Measurements from ENCODE around the gene NPY1R. TPM values are rescaled to one million over a fixed set of nuclear protein-coding genes. Genes with fewer than 3 reads are reported as not detected.

Gene NPY1R
- total RNA-seq, result 0.62 TPM
- long read RNA-seq, result 0 reads

GRCh38 chr4:163332526-163333406 is at the start of gene NPY1R:
NPY1R (minus strand) TSS chr4:163332596; CDS start chr4:163326554, 6,042 bp downstream.
- DNase-seq (peak; percentile 65), ATAC-seq (ENCODE audit: poor library complexity) (peak; percentile 98)
- intact Hi-C loops (cut with DNase I), result loop anchor here (10.0 kb wide), 1 partner anchor 838 kb away; no protein-coding TSS in a partner anchor

GRCh38 chr4:163380703-163381102 is 48.3 kb upstream of the NPY1R start:
- no peak for ATAC-seq (ENCODE audit: poor library complexity)
- intact Hi-C loops (cut with DNase I), result no loop called here
- no peak for DNase-seq

GRCh38 chr4:163378661-163379060 is 46.3 kb upstream of the NPY1R start:
- ATAC-seq (ENCODE audit: poor library complexity) (no peak), DNase-seq (no peak)
- intact Hi-C loops (cut with DNase I), result no loop called here

GRCh38 chr4:163372029-163372428 is 39.6 kb upstream of the NPY1R start:
- intact Hi-C loops (cut with DNase I), result no loop called here
- no peak for DNase-seq
- no peak for ATAC-seq (ENCODE audit: poor library complexity)

- no peak for ATAC-seq (ENCODE audit: poor library complexity)
- DNase-seq, result no peak
- intact Hi-C loops (cut with DNase I), result no loop called here
These were observed 35.3 kb upstream of the NPY1R start for GRCh38 chr4:163367651-163368050.

GRCh38 chr4:163356104-163356503 is 23.7 kb upstream of the NPY1R start:
- no peak for ATAC-seq (ENCODE audit: poor library complexity)
- no peak for DNase-seq
- intact Hi-C loops (cut with DNase I), result no loop called here

- no peak for ATAC-seq (ENCODE audit: poor library complexity)
- DNase-seq, result no peak
- intact Hi-C loops (cut with DNase I), result no loop called here
These were observed 20.7 kb upstream of the NPY1R start for GRCh38 chr4:163353054-163353453.

GRCh38 chr4:163350672-163351071 is 18.3 kb upstream of the NPY1R start:
- no peak for ATAC-seq (ENCODE audit: poor library complexity)
- intact Hi-C loops (cut with DNase I), result no loop called here
- DNase-seq, result no peak

GRCh38 chr4:163344147-163345125 is 12.0 kb upstream of the NPY1R start:
- DNase-seq (peak; percentile 40), ATAC-seq (ENCODE audit: poor library complexity) (peak; percentile 55)
- intact Hi-C loops (cut with DNase I), result no loop called here

GRCh38 chr4:163343604-163344146 is 11.3 kb upstream of the NPY1R start, which contains the start of gene NPY5R:
NPY5R (plus strand) TSS chr4:163343892; CDS start chr4:163350274, 6,382 bp downstream.
- peak; percentile 46 for ATAC-seq (ENCODE audit: poor library complexity)
- DNase-seq, result peak; percentile 30
- intact Hi-C loops (cut with DNase I), result no loop called here

- DNase-seq (no peak), ATAC-seq (ENCODE audit: poor library complexity) (no peak)
- intact Hi-C loops (cut with DNase I), result loop anchor here (10.0 kb wide), 1 partner anchor 841 kb away; no protein-coding TSS in a partner anchor
These were observed 3.0 kb upstream of the NPY1R start for GRCh38 chr4:163335384-163335783.

- DNase-seq (peak; percentile 43), ATAC-seq (ENCODE audit: poor library complexity) (peak; percentile 76)
- intact Hi-C loops (cut with DNase I), result loop anchor here (10.0 kb wide), 1 partner anchor 837 kb away; no protein-coding TSS in a partner anchor
These were observed 593 bp downstream of the NPY1R start for GRCh38 chr4:163331629-163332376.

- DNase-seq, result no peak
- intact Hi-C loops (cut with DNase I), result loop anchor here (10.0 kb wide), 1 partner anchor 836 kb away; no protein-coding TSS in a partner anchor
- ATAC-seq (ENCODE audit: poor library complexity), result no peak
These were observed 1.3 kb downstream of the NPY1R start for GRCh38 chr4:163330916-163331628.

GRCh38 chr4:163317110-163317509 is 15.3 kb downstream of the NPY1R start:
- intact Hi-C loops (cut with DNase I), result no loop called here
- ATAC-seq (ENCODE audit: poor library complexity), result no peak
- no peak for DNase-seq

- ATAC-seq (ENCODE audit: poor library complexity) (no peak), DNase-seq (no peak)
- intact Hi-C loops (cut with DNase I), result no loop called here
These were observed 22.9 kb downstream of the NPY1R start for GRCh38 chr4:163309466-163309865.

GRCh38 chr4:163303069-163303468 is 29.3 kb downstream of the NPY1R start:
- no peak for DNase-seq
- no peak for ATAC-seq (ENCODE audit: poor library complexity)
- intact Hi-C loops (cut with DNase I), result loop anchor here (5.0 kb wide), 1 partner anchor 696 kb away; no protein-coding TSS in a partner anchor

- ATAC-seq (ENCODE audit: poor library complexity) (no peak), DNase-seq (no peak)
- intact Hi-C loops (cut with DNase I), result loop anchor here (5.0 kb wide), 1 partner anchor 693 kb away; no protein-coding TSS in a partner anchor
These were observed 32.0 kb downstream of the NPY1R start for GRCh38 chr4:163300445-163300844.

Measured in Right ventricle myocardium superior (tissue), 1 donor.